Hematopoietic multipotent progenitor cell treated with erythropoietin and hydrocortisone succinate and interleukin-3 and kit ligand, for 6 days (in vitro differentiated cells): ENCODE data around the gene CCDC197.

Experiments
- DNase-seq: peaks from one replicate; pipeline ENCODE4 v3.0.0-alpha.2; 2015

CCDC197 gene

DNA sequence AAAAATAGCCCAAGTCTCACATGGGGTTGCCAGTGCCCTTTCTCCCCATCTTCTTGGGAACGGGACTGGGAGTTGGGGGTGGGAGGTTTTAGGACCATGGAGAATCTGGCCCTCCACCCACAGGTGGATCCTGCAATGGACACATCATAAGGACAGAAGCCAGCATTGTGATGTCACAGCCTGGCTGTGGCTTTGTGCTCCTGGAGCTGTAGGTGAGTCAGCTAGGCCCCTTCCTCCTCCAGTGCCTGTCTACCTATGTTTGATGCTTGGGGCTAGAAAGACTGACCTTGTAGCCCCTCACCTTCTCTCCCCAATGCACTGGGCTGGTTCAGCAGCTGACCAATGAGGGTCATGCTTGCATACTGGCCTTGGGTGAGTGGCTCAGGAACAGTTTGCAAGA, at the start of gene CCDC197:
Gene CCDC197 (plus strand): TSS at position 220 of the 400 bp plus-strand sequence. CDS start 831 bp downstream, outside the sequence.
- no peak for DNase-seq

DNA sequence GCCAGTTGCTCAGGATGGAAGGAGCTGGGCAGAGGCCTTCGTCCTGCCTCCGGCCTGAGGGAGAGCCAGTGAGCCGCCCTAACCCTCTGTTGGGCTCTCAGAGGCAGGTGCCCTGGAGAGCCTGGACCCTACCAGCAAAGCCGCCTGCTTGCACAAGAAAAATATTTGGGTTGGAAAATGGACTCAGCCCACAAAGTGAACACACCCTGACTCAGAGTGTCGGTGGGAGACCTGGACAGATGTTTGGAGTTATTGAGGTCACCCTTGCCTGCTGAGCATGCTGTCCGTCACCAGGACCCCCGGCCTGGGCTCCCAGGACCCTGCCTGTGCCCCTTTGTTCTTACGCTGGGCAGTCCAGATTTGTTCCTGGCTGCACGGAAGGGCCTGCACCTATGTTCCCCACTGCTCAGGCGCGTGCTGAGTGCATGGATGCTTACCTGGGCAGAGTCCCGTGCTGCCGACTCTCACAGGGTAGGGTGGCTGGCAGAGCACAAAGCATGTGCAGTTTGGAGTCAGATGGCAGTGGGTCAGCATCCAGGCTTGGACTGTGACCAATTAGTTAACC, 47.5 kb upstream of the CCDC197 start:
- no peak for DNase-seq

DNA sequence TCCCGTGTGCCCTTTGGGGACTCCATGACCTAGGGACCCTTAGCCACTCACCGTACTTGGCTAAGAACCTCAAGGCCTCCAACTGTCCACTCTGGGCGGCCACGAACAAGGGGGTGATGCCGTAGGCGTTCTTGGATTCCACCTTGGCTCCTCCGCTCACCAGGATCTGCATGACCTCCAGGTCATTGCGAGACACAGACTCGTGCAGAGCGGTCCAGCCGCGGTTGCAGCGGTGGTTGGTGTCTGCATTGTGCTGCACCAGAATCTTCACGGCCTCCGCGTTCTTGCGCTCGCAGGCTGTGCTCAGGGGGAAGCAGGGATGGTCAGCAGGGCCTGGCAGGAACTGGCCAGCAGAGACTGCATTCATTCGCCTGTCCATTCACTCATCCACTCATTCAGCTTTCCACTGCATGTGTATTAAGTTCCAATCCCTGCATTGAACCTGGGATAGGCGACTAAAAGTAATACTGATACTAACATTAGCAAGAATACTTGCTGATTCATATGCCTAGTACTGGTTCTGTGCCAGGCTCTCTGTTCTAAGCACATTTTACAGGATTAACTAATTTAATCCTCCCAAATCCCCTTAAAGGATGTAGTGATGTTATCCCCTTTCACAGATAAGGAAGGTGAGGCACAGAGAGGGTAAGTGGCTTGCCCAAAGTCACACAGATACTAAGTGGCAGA, 46.0 kb upstream of the CCDC197 start:
- DNase-seq, result no peak

DNA sequence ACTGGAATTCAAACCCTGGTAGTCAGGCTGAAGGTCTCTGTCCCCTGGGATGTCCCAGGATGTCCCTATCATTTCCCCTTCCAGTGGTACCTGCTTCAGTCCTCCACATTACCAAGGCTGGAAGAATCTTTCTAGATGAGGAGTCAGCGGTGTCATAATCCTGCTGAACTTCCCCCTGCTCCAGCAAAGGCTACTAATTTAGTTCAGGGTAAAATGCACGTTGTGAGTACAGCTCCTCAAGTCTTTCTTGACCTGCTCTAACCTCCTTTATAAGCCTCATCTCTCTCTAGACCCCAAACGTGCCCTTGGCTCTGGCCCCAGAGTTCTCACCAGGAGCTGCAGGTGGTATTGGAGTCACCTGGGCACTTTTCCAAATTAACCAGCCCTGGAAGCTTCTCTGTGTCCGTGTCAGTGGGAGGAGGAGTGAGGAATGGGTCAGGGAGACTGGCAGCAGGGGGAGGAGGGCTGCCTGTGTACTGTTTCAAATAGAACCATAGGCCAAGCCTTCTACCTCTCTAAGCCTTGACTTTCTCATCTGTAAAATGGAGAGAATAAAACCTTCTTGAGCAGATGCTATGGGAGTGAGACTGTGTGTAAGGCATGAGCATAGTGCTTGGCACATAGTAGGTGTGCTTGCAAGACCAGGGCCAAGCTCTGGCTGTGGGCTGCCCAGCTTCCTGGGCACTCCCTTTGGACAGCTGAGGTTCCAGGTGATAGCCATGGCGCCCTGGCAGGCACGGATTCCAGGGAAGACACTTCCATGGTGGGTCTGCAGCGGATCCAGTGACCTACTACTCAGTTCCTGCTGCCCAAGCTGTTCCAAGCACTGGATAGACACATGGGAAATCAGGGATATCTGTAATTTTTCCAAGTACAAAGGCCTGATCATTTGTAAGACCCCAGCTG, 45.2 kb upstream of the CCDC197 start:
- DNase-seq, result no peak

DNA sequence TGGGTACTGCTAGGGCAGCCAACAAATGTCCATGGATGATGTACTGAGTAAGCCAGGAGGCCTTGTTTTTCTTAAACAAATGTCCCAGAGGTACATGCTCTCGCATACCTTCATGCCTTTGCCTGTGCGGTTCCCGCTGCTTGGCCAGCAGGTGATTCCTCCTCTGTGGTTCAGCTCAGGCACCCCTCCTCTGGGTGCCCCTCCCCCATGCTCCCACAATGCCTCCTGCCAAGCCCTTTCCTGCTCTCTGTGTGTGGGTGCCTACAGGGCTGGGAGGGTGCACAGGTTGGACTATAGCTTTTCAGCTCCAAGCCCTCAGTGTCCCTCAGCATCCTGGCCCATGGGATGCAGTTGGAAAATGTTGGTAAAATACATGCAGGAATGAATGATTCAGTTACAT, 44.3 kb upstream of the CCDC197 start:
- no peak for DNase-seq

DNA sequence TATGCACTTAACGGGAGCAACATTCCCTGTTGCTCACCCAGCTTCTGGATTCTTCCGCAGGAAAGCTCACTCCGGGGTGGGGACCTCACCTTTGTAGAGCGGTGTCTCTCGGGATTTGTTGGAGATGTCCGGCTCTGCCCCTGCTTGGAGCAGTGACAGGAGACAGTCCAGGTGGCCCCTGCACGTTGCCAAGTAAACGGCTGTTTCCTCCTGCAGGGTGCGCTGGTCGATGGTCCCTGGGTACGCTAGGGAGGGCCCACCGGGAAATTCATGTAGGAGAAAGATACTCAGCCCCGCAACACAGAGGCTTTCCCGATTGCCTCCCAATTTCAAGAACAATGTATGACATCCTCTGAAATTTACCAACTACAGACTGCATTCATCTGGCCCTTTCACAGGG, 43.8 kb upstream of the CCDC197 start:
- DNase-seq, result no peak

DNA sequence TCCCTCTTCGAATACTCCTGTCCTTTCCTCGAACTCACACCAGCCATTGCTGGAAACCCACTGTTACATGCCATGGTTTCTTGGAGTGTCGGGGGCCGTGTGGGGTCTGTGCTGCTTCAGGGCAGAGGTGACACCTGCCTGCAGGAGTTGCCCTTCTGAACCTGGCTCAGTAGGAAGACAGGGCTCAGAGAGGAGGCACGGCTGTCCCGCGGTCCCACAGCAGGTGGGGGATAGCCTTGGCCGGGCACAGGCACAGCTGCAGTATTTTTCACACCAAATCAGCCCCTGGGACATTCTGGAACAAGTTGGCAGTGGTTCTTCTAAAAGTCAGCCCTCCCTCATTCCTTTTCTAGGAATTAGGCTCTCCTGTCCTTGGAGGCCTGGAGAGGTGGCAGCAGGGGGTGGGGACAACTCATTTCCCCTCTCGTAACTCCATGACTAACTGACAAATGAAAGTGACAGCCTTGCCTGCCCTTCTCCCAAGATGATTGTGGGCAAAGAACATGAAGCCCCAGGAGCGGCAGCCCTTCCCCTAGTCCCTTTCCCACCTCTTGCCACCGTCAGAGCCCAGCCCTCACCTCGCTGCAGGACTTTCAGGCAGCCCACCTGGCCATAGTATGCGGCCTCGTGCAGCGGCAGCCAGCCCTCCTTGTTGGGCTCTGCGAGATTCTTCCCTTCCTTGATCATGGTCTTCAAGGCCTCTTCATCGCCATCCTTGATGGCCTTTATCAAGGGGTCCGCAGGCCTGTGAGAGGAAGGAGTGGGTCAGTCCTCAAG, 43.2 kb upstream of the CCDC197 start:
- DNase-seq, result no peak

DNA sequence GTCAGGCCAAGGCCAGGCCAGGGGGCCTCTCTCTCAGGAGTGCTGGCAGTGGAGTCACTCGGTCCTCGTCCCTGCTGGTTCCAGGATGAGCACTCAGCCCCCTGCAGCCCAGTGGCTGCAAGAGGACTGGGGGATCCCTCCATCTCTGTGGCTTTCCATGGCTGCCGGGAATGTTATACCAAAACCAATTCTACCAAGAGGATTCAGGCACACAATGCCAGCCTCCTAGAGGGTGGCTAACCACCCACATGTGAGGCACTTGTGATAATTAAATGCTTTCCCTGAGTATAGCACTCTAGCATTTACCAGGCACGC, 42.6 kb upstream of the CCDC197 start:
- DNase-seq, result no peak

DNA sequence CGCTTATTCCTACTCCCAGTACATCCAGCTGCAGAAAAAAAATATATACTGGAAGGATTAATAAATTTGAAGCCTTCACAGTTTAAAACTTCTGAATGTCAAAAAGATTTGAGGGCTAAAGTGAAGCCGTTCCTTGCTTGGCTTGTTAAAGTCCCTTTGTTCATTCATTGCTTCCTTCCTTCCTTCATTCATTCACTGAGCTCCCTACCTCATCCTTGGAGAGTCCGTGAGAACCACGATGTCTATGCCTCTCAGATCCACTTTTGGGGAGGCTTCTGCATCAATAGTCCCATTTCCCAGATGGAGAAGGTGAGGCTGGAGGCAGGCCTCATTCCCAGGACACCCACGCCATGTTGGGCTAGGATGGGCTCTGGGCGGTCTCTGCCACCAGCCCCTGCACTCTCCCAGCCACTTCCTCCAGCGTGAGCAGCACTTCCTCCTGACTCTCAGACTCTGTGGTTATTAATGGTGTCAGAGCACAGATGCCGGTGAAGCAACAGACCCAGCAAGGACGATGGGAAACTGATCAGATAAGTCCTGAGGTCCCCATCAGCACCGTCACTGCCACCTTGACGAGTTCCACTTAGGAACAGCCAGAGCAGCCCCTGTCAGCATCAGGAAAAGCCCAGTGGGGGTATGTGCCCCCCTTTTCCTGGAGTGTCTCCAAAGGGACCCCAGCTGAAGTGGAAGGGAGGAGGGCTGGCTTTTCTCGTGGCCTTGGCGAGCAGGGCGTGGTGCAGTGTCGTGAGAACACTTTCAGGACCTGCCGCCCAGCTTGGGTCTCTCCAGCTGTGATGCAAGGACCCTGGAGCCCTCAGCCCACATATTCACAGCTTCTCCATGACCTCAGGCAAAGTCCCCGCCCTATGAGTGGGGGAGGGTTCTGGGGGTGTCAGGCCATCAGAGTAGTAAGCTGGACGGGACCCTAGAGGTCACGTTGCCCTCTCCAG, 41.9 kb upstream of the CCDC197 start:
- peak; percentile 75 for DNase-seq

DNA sequence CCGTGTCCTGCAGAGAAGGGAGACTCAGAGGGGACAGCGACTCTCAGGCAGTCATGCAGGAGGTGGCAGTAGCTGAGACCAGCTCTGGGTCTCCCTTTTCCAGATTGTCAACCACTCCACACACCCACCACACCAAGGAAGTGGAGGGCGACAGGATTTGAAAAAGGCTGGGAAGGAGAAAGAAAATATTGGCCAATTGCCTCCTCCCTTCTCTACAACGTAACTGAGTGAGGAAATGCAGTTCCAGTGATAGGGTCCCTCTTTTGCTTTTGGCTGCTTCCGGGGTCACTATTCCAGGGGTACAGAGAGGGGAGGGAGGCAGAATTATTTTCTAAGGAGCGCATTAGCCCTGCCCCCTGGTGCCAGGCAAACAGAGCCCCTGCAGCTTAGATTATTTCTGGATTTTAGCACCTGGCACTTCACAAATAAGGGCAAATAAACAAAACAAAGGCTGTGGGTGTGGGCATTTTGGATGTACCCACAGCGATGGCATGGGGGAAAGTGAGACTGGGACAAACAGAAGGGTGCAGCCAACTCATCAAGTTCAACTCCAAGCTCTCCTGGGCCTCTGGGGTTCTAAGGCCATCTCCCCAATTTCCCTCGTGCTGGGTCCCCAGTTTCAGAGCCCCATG, 41.1 kb upstream of the CCDC197 start:
- no peak for DNase-seq

DNA sequence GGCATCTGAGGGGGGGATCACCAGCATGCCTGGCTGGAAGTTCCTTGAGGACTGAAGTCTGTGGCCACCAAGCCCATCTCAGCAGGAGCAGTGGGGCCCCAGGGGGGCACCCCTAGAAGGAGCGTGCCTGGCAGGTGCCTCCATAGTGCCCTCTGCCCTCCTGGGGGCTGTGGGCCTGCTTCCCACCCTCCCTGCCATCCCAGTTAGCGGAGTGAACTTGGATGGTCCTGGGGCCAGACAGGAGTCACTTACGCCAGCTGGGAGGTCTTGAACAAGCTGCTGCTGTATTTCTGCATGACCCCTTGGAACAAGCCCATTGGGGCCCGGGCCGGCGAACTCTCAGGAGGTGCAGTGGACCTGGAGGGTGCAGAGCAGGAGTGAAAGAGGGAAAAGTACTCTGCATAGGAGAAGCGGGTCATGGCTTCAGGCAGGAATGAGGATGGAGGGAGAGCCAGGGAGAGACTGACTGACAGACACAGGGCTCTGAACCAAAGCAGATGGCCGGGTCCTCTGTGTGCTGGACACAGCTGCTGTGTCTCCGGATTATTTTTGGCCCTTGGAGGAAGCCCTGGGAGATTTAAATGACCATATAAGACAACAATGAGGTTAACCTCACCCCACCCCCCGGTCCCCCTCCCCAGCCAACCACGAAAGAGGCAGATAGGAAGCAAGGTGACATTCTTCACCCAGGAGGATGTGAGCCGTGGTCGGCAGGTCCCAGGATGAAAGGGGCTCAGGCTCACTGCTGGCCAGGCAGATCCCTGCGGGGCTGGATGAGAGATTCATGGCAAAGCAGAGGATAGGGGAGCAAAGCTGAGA, 40.4 kb upstream of the CCDC197 start:
- DNase-seq, result no peak

DNA sequence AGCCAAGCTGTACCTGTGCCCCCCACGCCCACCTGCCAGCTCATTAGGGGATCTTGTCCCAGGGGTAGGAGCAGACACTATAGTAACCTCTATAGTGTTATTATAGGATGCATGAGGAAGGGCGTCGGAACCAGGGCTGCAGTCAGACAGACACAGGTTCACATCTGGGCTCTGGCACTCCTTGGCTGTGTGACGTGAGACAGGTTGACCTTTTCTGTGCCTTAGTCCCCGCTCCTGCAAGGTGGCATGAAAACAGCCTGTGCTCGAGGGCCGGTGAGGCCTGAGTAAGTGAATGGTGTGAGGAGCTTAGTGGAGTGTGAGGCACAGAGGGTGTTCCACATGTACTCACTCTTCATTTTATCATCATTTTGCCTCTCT, 39.8 kb upstream of the CCDC197 start:
- DNase-seq, result no peak

DNA sequence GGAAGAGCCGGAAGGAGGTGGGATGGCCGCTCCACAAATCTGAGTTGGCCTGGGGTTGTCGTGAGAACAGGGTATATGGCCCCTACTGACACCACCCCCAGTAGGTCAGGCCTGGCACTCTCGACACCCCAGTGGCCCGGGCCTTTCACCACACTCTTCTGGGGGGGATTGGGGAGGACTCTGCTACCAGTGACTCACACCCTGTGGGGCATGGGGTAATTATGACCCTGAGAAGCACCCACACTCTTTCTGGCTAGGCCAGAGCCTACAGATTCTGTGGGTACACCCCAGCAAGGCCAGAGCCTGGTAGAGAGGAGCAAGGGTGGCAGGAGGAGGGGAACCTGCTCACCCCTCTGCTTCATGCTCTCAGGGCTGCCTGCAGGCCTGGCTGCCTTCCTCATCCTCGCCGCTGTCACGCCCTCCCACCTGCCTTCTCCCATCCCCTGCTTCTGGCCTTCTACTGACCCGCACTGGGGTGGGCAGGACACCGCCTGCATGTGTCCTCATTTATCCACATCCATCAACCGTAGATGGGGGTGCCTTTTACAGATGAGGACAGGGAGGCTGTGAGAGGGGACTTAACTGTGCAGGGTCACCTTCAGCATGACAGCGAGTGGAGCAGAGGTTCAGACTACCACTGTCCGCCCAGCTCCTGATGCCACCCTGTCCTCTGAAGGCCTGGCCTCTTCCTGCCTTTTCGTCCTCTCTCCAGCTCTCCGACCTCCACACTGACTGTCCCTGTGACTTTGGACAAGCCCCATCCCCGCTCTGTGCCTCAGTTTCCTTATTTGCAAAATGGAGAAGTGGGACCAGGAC, 39.1 kb upstream of the CCDC197 start:
- DNase-seq, result no peak

DNA sequence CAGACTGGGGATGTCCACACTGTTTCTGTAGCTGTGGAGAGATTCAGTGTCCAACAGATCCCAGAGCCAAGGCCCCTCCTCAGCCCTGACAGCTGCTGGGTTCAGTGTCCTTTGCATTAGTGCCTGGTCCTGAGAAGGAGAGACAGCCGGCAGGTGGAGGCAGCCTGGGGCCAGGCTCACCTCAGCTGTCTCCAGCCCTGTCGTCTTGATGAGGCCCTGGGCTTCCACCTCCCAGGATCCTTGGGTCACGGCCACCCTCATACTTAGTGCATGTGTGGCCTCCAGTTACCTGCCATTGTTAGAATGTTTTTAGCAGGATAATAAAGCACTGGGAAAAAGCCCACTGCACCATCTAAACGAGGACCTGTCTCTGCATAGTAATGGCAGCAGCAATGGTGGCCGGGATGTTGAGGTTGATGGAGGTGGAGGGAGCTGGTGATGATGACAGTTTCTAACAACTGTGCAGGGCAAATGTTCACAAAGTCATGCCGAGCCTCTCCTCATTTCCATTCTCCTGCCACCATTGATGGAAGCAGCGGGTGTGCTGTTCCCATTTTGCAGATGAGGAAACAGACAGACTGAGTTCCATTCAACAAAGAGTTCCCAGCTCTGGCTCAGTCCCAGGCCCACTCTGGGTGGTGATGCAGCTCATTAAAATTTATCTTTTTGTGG, 38.4 kb upstream of the CCDC197 start:
- no peak for DNase-seq

DNA sequence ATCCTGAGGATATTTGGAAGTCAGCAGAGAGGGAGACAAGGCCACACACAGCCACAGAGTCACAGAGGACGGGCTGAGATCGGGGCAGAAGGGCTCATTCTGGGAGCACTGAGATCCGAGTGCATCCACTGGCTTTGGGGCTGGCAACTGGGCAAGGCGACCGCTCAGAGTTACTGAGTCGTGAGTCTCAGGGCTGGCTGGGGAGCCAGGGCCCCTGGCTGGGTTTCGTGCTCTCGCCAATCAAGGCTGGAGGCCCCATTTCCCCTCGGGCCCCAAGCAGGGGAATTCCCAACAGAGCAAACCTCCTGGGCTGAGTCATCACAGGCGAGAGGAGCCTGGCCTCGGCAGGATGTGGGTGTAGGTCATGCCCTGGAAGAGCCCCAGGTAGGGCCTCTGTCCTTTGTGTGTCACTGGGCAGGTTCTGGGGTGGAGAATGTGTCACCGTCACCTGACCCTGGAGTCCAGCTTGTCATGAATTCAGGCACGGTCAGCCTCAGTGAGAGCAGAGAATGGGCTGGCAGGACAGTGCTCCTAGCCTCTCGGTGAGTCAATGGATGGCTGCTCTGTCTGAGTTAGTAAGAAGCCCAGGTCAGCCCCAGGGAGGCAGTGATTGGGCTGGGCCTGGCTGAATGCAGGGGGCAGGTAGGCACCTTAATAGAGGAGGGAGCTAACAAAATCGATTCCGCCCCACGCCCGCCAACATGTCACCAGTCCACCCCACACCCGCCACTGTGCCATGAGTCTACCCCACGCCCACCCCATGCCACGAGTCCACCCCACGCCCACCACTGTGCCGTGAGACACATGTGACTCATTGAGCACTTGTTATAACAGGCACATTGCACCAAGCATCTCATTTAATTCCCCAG, 37.6 kb upstream of the CCDC197 start:
- peak; percentile 28 for DNase-seq

DNA sequence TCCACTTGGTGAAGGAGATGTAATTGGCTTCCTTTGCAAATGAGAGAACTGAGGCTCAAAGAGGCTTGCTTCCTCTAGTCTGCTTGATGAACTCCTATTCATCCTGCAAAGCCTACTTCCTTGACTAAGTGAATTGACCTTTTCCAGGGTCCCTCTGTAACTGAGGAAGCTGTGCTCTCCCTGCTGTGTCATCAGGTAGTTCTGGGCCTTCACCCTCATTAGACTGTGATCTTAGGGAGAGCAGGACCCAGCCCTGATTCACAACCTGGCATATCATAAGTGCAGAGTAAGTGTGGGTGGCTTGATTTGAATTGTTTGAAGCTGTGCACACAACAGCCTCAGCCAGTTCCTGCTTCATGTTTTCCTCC, 37.0 kb upstream of the CCDC197 start:
- DNase-seq, result no peak

DNA sequence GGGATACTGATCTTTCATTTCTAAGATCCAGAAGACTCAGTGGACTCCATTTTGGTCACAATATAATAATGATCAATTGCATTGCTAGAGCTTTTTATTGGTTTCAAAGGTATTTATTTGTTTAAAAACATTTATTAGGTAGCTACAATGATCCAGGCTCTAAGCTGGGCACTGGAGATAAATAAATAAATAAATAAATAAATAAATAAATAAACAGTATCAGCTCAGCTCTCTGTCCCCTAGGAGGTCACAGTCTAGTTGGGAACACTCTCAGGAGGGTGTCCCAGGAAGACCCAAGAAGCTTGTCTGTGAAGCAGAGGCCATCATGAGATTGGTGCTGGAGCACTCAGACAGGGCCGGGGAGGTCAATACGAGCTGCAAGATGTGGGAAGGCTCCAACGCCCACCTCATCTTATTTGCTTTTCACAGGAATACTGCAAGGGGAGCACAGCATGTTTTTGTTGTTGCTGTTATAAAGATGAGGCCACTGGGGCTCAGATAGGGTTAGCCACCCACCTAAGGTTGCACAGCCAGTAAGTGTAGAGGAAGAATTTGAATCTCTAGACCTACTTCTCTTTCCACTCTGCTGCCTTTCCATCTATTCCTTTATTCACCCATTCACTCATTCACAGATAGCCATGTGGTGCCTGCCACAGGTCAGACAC, 36.2 kb upstream of the CCDC197 start:
- DNase-seq, result no peak

DNA sequence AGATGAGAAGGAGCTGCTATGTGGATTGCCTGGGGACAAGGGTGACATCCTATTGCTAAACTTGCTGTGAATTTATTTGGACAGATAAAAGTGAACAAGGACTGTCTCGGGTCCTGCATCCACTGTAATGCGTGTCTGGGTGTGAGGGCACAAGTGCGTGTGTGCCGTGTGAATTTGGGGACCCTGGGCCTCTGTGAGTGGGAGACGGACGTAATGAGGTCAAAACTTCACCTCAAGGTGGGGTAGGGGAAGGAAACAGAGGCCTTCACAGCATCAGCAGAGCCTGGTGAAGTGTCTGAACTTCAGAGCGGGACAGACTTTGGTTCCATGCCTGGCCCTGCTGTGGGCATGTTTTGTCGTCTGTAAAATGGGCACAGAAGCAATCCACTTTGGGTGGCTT, 35.5 kb upstream of the CCDC197 start:
- no peak for DNase-seq
